ENCODE data around the gene CTAG2.
A peak's percentile ranks its signal among the peaks of the same experiment; 100 is the strongest.
"Not testable (repeated sequence)": the region's sequence is repeated elsewhere in the genome, so short reads cannot be mapped to it uniquely, and the experiment has no call there.

Gene CTAG2

GRCh38 chrX:154653413-154653812, at the start of gene CTAG2:
Gene CTAG2, minus strand, starts transcription at chrX:154653579. Its CDS starts 64 bp downstream, at chrX:154653515.
- H3K4me3 Mint-ChIP-seq; H3K27me3 Mint-ChIP-seq (ENCODE audit: low read depth); H3K27ac Mint-ChIP-seq; H3K4me1 Mint-ChIP-seq (ENCODE audit: low read depth); H3K9me3 Mint-ChIP-seq; H3K36me3 Mint-ChIP-seq (ENCODE audit: low read depth): not testable (repeated sequence)

GRCh38 chrX:154698630-154699248, 45.4 kb upstream of the CTAG2 start:
- peaks cover 26% of the 10 kb centered on the region for H3K4me1 Mint-ChIP-seq (ENCODE audit: low read depth)
- no peaks in the 10 kb centered on the region for H3K27me3 Mint-ChIP-seq (ENCODE audit: low read depth)
- H3K27ac Mint-ChIP-seq: no peak overlapping the region
- H3K36me3 Mint-ChIP-seq (ENCODE audit: low read depth): peaks cover 55% of the 10 kb centered on the region
- no peaks in the 10 kb centered on the region for H3K9me3 Mint-ChIP-seq
- H3K4me3 Mint-ChIP-seq: no peak overlapping the region

GRCh38 chrX:154696676-154697045, 43.3 kb upstream of the CTAG2 start:
- Mint-ChIP-seq H3K27ac (peak overlapping the region; percentile 80), H3K27me3 (ENCODE audit: low read depth) (no peaks in the 10 kb centered on the region), H3K36me3 (ENCODE audit: low read depth) (peaks cover 55% of the 10 kb centered on the region), H3K4me1 (ENCODE audit: low read depth) (peaks cover 24% of the 10 kb centered on the region), H3K9me3 (peaks cover 2% of the 10 kb centered on the region), H3K4me3 (no peak overlapping the region)

- Mint-ChIP-seq H3K27ac (peak overlapping the region; percentile 80), H3K36me3 (ENCODE audit: low read depth) (peaks cover 55% of the 10 kb centered on the region), H3K27me3 (ENCODE audit: low read depth) (no peaks in the 10 kb centered on the region), H3K9me3 (peaks cover 5% of the 10 kb centered on the region), H3K4me3 (no peak overlapping the region), H3K4me1 (ENCODE audit: low read depth) (peaks cover 24% of the 10 kb centered on the region)
Observed at GRCh38 chrX:154695911-154696675, 42.7 kb upstream of the CTAG2 start.

GRCh38 chrX:154693394-154693793, 40.0 kb upstream of the CTAG2 start:
- no peak overlapping the region for H3K27ac Mint-ChIP-seq
- no peaks in the 10 kb centered on the region for H3K27me3 Mint-ChIP-seq (ENCODE audit: low read depth)
- peaks cover 24% of the 10 kb centered on the region for H3K4me1 Mint-ChIP-seq (ENCODE audit: low read depth)
- no peak overlapping the region for H3K4me3 Mint-ChIP-seq
- peaks cover 50% of the 10 kb centered on the region for H3K36me3 Mint-ChIP-seq (ENCODE audit: low read depth)
- peaks cover 5% of the 10 kb centered on the region for H3K9me3 Mint-ChIP-seq

- not testable (repeated sequence) for H3K27ac Mint-ChIP-seq; H3K27me3 Mint-ChIP-seq (ENCODE audit: low read depth); H3K9me3 Mint-ChIP-seq; H3K4me1 Mint-ChIP-seq (ENCODE audit: low read depth); H3K4me3 Mint-ChIP-seq
- H3K36me3 Mint-ChIP-seq (ENCODE audit: low read depth): peaks cover 44% of the 10 kb centered on the region
Observed at GRCh38 chrX:154690438-154690837, 37.1 kb upstream of the CTAG2 start.

- H3K4me1 Mint-ChIP-seq (ENCODE audit: low read depth); H3K4me3 Mint-ChIP-seq; H3K27ac Mint-ChIP-seq: not testable (repeated sequence)
- Mint-ChIP-seq H3K36me3 (ENCODE audit: low read depth) (peaks cover 30% of the 10 kb centered on the region), H3K9me3 (peaks cover 31% of the 10 kb centered on the region), H3K27me3 (ENCODE audit: low read depth) (peaks cover 11% of the 10 kb centered on the region)
Observed at GRCh38 chrX:154672084-154672483, 18.7 kb upstream of the CTAG2 start.

- Mint-ChIP-seq H3K27me3 (ENCODE audit: low read depth) (peaks cover 11% of the 10 kb centered on the region), H3K9me3 (peaks cover 31% of the 10 kb centered on the region), H3K36me3 (ENCODE audit: low read depth) (peaks cover 26% of the 10 kb centered on the region)
- not testable (repeated sequence) for H3K27ac Mint-ChIP-seq; H3K4me1 Mint-ChIP-seq (ENCODE audit: low read depth); H3K4me3 Mint-ChIP-seq
Observed at GRCh38 chrX:154670848-154671247, 17.5 kb upstream of the CTAG2 start.

GRCh38 chrX:154661899-154662298, 8.5 kb upstream of the CTAG2 start:
- Mint-ChIP-seq H3K9me3 (peaks cover 16% of the 10 kb centered on the region), H3K27ac (no peak overlapping the region), H3K27me3 (ENCODE audit: low read depth) (no peaks in the 10 kb centered on the region), H3K36me3 (ENCODE audit: low read depth) (peaks cover 3% of the 10 kb centered on the region), H3K4me1 (ENCODE audit: low read depth) (peaks cover 5% of the 10 kb centered on the region), H3K4me3 (no peak overlapping the region)

- peaks cover 16% of the 10 kb centered on the region for H3K9me3 Mint-ChIP-seq
- no peaks in the 10 kb centered on the region for H3K27me3 Mint-ChIP-seq (ENCODE audit: low read depth)
- no peak overlapping the region for H3K27ac Mint-ChIP-seq
- peaks cover 5% of the 10 kb centered on the region for H3K4me1 Mint-ChIP-seq (ENCODE audit: low read depth)
- H3K36me3 Mint-ChIP-seq (ENCODE audit: low read depth): peaks cover 3% of the 10 kb centered on the region
- no peak overlapping the region for H3K4me3 Mint-ChIP-seq
Observed at GRCh38 chrX:154661170-154661569, 7.8 kb upstream of the CTAG2 start.

GRCh38 chrX:154660541-154660940, 7.2 kb upstream of the CTAG2 start:
- Mint-ChIP-seq H3K9me3 (peaks cover 16% of the 10 kb centered on the region), H3K27me3 (ENCODE audit: low read depth) (no peaks in the 10 kb centered on the region), H3K4me1 (ENCODE audit: low read depth) (peaks cover 3% of the 10 kb centered on the region), H3K36me3 (ENCODE audit: low read depth) (peaks cover 3% of the 10 kb centered on the region), H3K4me3 (no peak overlapping the region), H3K27ac (no peak overlapping the region)

- H3K4me3 Mint-ChIP-seq: no peak overlapping the region
- peaks cover 3% of the 10 kb centered on the region for H3K36me3 Mint-ChIP-seq (ENCODE audit: low read depth)
- no peak overlapping the region for H3K27ac Mint-ChIP-seq
- H3K9me3 Mint-ChIP-seq: peaks cover 11% of the 10 kb centered on the region
- peaks cover 3% of the 10 kb centered on the region for H3K4me1 Mint-ChIP-seq (ENCODE audit: low read depth)
- H3K27me3 Mint-ChIP-seq (ENCODE audit: low read depth): no peaks in the 10 kb centered on the region
Observed at GRCh38 chrX:154658957-154659356, 5.6 kb upstream of the CTAG2 start.

- H3K9me3 Mint-ChIP-seq: peaks cover 5% of the 10 kb centered on the region
- no peak overlapping the region for H3K27ac Mint-ChIP-seq
- H3K36me3 Mint-ChIP-seq (ENCODE audit: low read depth): peaks cover 3% of the 10 kb centered on the region
- no peak overlapping the region for H3K4me3 Mint-ChIP-seq
- H3K27me3 Mint-ChIP-seq (ENCODE audit: low read depth): no peaks in the 10 kb centered on the region
- H3K4me1 Mint-ChIP-seq (ENCODE audit: low read depth): peaks cover 3% of the 10 kb centered on the region
Observed at GRCh38 chrX:154658187-154658586, 4.8 kb upstream of the CTAG2 start.

- H3K27me3 Mint-ChIP-seq (ENCODE audit: low read depth): no peaks in the 10 kb centered on the region
- no peaks in the 10 kb centered on the region for H3K9me3 Mint-ChIP-seq
- no peak overlapping the region for H3K27ac Mint-ChIP-seq
- H3K36me3 Mint-ChIP-seq (ENCODE audit: low read depth): peaks cover 3% of the 10 kb centered on the region
- H3K4me3 Mint-ChIP-seq: no peak overlapping the region
- H3K4me1 Mint-ChIP-seq (ENCODE audit: low read depth): peaks cover 3% of the 10 kb centered on the region
Observed at GRCh38 chrX:154657226-154657805, 3.9 kb upstream of the CTAG2 start.

- no peak overlapping the region for H3K27ac Mint-ChIP-seq
Observed at GRCh38 chrX:154655786-154656185, 2.4 kb upstream of the CTAG2 start.

More at GRCh38 chrX:154655786-154656185, 2.4 kb upstream of the CTAG2 start:
- no peaks in the 10 kb centered on the region for H3K9me3 Mint-ChIP-seq
- H3K4me3 Mint-ChIP-seq: no peak overlapping the region
- H3K36me3 Mint-ChIP-seq (ENCODE audit: low read depth): no peaks in the 10 kb centered on the region
- no peaks in the 10 kb centered on the region for H3K27me3 Mint-ChIP-seq (ENCODE audit: low read depth)
- no peaks in the 10 kb centered on the region for H3K4me1 Mint-ChIP-seq (ENCODE audit: low read depth)

Data from T-helper 1 cell treated with Interleukin-12 subunit alpha and Interleukin-12 subunit beta and Interleukin-4 antibody, amounts not matched to agents 30 μg/mL and 1 μg/mL, for 36 hours (primary cell).